Measurements from ENCODE around the gene DCAF12L1.

Gene DCAF12L1

GRCh38 chrX:126509923-126510322, 42.7 kb downstream of the DCAF12L1 start:
- TF ChIP-seq, protein P1, sequence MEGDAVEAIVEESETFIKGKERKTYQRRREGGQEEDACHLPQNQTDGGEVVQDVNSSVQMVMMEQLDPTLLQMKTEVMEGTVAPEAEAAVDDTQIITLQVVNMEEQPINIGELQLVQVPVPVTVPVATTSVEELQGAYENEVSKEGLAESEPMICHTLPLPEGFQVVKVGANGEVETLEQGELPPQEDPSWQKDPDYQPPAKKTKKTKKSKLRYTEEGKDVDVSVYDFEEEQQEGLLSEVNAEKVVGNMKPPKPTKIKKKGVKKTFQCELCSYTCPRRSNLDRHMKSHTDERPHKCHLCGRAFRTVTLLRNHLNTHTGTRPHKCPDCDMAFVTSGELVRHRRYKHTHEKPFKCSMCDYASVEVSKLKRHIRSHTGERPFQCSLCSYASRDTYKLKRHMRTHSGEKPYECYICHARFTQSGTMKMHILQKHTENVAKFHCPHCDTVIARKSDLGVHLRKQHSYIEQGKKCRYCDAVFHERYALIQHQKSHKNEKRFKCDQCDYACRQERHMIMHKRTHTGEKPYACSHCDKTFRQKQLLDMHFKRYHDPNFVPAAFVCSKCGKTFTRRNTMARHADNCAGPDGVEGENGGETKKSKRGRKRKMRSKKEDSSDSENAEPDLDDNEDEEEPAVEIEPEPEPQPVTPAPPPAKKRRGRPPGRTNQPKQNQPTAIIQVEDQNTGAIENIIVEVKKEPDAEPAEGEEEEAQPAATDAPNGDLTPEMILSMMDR (IDR thresholded peaks at IDR 0.05; ENCODE audit: extremely low read depth, missing control alignments), result no peak
- DNase-seq (ENCODE audit: low spot score), result no peak
